ENCODE measurements around the gene VPS33B.
"Not testable (repeated sequence)": the region's sequence is repeated elsewhere in the genome, so short reads cannot be mapped to it uniquely, and the experiment has no call there.

The VPS33B gene

DNA sequence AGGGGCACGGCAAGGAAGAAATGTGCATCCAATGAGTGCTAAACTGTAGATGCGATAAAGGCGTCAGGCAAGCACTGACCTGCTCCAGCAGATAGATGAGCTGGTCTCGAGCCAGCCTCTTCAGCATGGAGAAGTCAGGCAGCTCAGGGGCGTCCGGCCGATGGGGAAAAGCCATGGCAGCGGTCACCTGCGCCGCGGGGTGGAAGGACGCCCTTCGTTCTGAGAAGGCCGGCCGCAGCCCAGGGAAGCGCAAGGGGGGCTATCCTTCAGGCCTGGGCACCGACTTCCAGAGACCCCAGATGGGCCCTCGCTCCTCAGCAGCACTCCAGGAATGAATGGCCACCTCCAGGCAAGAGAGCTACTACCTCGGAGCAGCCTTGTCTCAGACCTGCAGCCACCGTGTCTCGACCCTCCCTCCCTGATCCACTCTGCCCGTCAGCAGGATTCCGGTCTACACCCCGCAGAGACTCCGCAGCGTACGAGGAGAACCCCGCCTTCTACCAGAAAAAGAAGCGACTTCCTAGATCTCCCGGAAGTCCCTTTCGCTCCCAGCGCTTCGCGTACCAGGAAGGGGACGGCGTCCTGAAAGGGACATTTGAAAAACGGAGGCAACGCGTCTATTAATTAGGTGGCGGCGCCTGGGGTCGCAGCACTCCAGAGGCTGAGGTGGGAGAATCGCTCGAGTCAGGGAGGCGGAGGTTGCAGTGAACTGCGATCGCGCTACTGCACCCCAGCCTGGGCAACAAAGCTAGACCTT is at the start of gene VPS33B:
Gene VPS33B, minus strand, starts transcription at position 520 of the 757 bp plus-strand sequence. Its CDS starts 345 bp downstream, at position 175.
- no peak for FAIRE-seq

GRCh38 chr15:91072161-91072560 is 49.8 kb upstream of the VPS33B start:
- no peak for FAIRE-seq

DNA sequence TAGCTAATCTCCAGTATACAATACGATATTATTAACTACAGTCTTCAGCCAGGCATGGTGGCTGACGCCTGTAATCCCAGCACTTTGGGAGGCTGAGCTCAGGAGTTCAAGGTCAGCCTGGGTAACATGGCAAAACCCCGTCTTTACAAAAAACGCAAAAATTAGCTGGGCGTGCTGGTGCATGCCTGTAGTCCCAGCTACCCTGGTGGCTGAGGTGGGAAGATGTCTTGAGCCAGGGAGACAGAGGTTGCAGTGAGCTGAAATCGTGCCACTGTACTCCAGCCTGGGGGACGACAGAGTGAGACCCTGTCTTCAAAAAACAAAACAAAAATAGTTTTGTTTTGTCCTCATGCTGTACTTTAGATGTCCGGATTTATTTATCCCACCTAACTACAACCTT is 48.5 kb upstream of the VPS33B start:
- no peak for FAIRE-seq

GRCh38 chr15:91068966-91069365 is 46.6 kb upstream of the VPS33B start:
- no peak for FAIRE-seq

GRCh38 chr15:91068436-91068835 is 46.0 kb upstream of the VPS33B start:
- no peak for FAIRE-seq

GRCh38 chr15:91067036-91067435 is 44.6 kb upstream of the VPS33B start:
- FAIRE-seq = no peak

- no peak for FAIRE-seq
Measured at GRCh38 chr15:91065505-91065904, 43.1 kb upstream of the VPS33B start.

DNA sequence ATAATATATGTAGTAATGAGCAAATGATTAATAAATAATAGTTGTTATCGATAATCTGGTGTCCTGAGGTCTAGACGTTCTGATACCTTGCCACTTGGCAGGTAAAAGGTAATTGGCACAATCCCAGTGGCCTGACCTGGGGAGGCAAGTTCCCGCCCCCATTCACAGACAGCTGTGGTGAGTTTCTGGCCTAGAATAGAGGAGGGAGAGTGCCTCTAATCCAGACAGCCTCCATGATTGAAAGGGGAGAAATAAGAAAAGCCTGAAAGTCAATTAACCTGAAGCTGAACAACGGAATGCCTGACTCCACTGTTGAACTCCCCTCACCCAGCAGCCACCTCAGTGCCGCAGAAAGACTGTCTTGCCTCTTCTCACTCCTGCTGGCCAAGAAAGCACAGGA is 39.6 kb upstream of the VPS33B start:
- FAIRE-seq = no peak

GRCh38 chr15:91061230-91061629 is 38.8 kb upstream of the VPS33B start:
- FAIRE-seq = no peak

DNA sequence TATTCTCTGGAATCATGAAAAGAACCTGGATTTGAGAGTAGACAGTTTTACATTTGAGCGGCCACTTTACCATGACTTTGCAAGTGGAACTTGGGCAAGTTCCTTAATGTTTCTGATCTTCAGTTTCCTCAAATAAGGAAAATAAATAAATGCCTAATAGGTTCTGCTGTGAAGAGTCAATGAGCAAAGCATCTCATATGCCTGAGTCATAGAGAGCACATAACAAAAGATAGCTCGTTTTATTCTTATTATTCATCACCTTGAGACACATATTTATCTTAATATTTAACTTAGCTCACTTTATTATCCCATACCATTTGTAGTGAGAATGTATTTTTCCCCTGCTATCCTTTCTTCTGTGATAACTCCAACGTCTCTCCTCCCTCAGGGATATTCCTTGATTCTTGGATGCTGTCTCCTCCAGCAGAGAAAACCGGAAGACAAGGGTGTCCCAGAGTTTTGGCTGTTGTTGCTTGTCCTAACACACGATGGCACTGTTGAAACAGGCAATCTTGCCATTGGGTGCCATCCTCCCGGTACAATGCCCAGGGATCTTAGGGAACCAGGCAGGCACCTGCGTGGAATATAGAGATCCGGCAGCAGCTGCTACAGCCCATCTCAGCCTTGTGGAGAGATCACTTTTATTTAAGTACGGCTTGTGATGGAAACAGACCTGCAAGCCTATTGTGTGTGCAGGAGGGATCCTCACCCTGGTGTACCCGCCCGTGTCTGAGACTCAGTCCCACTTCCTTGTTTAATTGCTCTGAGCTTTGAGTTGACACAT is 33.3 kb upstream of the VPS33B start:
- FAIRE-seq = peak; percentile 37

GRCh38 chr15:91054816-91055215 is 32.4 kb upstream of the VPS33B start:
- FAIRE-seq = no peak

DNA sequence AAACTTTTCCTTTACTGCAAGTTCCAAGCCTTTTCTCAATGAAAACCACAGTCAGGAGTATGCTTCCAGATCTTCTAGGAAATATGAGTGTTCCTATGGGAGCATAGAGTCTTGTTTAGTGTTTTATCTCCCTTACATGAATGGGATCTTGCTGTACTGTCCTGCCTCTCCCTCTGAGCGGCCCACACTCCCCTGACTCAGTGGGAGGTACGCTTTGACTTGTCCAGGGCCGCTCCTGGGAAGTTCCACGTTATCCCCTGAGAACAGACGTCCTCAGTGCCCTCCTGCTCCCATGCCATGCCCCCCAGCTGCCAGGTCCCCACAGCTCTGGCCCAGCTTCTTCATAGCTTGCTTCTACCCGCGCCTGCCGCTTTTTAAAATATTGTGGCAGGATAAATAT is 28.9 kb upstream of the VPS33B start:
- FAIRE-seq = no peak

DNA sequence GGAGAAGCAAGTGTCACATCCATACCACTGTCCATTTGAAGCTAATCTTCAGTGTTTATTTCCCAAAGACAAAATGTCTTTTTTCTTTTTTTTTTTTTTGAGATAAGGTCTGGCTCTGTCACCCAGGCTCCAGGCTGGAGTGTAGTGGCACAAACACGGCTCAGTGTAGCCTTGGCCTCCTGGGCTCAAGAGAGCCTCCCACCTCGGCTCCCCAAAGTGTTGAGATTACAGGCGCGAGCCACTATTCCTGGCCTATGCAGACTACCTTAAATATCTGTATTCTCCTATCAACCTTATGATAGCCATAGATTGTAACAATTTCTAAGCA is 27.7 kb upstream of the VPS33B start:
- FAIRE-seq = no peak

DNA sequence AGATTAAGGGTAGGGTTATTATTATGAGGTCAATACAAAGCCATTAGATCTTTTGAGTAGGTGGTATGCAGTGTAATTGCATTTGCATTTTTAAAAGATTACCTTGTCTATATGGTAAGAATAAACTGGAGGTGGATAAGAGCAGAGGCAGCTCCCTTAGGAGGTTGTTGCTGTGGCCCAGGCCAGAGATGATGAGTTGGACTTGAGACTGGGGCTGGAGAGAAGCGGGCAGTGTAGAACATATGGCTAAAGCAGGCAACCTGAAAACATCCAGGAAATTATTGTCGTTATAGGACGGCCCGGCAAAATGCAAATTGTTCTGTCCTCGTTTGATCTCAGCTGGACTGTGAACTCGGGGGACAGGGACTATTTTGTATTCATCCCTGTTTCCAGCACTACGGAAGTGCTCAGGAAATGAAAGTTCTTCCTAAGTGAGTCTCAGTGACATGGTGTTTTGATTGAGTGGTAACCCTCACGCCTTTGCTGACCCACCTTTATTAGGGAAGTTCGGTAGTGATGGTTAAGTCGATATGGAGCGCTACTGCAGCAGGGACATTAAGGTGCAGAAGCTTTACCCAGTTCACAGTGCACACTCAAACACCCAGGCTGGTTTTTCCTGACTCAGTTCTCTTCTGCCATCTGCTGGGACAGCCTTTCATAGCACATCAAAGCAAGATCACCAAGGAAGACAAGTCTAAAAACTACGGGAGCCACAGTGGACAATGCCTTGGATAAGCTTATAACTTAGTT is 27.2 kb upstream of the VPS33B start:
- peak; percentile 51 for FAIRE-seq

- FAIRE-seq = no peak
Measured at GRCh38 chr15:91047545-91048199, 25.3 kb upstream of the VPS33B start.

DNA sequence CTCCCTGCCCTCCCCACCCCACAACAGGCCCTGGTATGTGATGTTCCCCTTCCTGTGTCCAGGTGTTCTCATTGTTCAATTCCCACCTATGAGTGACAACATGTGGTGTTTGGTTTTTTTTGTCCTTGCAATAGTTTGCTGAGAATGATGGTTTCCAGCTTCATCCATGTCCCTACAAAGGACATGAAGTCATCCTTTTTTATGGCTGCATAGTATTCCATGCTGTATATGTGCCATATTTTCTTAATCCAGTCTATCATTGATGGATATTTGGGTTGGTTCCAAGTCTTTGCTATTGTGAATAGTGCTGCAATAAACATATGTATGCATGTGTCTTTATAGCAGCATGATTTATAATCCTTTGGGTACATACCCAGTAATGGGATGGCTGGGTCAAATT is 23.7 kb upstream of the VPS33B start:
- not testable (repeated sequence) for FAIRE-seq

- no peak for FAIRE-seq
Measured at GRCh38 chr15:91045065-91045464, 22.7 kb upstream of the VPS33B start.

DNA sequence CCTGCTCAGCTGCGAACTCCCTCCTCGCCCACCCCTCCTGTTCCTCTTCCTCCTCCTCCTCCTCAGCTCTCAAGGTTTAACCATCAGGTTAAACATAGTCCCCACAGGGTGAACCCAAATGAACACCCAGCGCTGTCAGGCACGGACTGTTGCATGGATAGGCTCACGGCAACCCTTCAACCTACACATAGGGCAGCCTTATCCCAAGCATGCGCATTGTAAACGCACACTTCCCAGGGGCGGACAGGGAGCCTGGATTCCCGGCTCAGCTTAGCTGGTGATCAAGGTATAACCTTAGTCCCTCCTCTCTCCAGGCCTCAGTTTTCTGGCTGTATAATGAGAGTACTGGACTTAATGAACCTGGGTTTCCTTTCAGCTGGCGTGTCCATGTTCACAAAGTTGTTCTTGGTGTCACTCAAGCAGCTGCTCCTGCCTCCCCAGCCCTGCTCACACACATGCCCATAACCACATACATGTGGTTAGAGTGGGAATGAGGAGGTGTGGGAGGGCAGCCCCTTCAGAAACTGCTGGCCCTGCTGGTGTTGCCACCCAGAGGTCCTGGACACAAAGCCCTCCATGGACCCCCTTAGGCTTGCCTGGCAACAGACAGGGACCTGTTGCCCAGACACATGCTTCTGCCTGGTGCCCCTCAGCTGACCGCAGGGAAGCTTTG is 20.9 kb upstream of the VPS33B start:
- FAIRE-seq = no peak

- no peak for FAIRE-seq
Measured at GRCh38 chr15:91040856-91041255, 18.5 kb upstream of the VPS33B start.

- no peak for FAIRE-seq
Measured at GRCh38 chr15:91039996-91040395, 17.6 kb upstream of the VPS33B start.

DNA sequence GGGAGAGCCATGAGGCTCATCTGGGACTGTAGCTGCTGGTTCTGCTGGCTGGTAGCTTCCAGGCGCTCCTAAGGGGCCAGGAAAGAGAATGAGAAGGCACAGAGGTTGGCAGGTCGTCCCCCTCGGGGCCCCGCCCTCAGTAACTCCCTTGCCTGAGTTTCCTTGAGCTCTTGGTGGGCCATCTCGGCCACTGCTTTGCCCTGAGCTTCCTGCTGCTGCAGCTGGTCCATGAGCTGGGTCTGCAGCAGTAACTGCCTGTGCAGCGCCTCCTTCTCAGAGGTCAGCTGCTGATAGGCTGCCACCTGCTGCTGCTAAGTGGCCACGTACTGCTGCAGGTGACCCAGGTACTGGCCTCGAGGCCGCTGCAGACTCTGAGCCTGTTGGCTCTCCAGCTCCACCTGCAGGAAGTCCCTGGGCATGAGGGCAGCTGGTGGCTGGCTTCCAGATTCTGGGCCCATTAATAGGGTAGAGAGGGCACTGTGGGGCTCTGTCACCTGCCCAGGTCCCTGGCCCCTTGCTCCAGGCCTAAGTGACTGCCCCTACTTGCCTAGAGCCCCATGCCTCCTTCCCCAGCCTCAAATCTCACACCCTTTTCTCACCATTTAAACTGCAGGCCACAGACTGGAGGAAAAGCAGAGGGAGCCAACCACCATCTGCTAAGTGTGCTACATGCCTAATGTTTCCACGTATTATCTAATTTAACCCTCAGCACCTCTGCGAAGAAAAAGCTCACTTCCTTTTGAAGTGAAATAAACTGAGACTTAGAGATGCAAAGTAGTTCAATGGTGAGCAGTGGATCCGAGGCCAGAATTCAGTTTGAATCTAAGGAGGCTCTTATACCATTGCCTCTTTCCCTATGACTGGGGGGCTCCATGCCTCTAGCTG is 10.8 kb upstream of the VPS33B start:
- FAIRE-seq = no peak

Measured in endometrium (tissue), 2 donors.